Measurements from ENCODE around the gene GRIK4. TPM values are rescaled to one million over a fixed set of nuclear protein-coding genes. Genes with fewer than 3 reads are reported as not detected.

GRIK4 gene
- total and polyA plus RNA-seq, 2 donors from 2014 or later = 0.25 TPM; not detected in 1

GRCh38 chr11:120647681-120648080 is 136.1 kb downstream of the GRIK4 start:
- Histone ChIP-seq H3K9me3 (ENCODE audit: control insufficient read depth in 2 of 3, insufficient read depth in 1 of 3, low read length in 3 of 3) (peaks cover 0 to 1% (median 0%) of the 10 kb centered on the region in 3 donors), H3K9ac (ENCODE audit: low read length in 3 of 3) (no peak overlapping the region), H3K27me3 (ENCODE audit: control insufficient read depth, insufficient read depth, low read length) (peaks cover 3% of the 10 kb centered on the region), H3K4me3 (ENCODE audit: low read length in 3 of 3) (no peak overlapping the region), H3K27ac (ENCODE audit: low read depth in 2 of 2, low read length in 2 of 2) (no peak overlapping the region), H3K36me3 (ENCODE audit: control insufficient read depth in 2 of 3, insufficient read depth in 3 of 3, low read length in 3 of 3) (no peaks in the 10 kb centered on the region), H3K4me1 (ENCODE audit: control insufficient read depth in 2 of 3, insufficient read depth in 2 of 3, low read depth in 1 of 3, low read length in 3 of 3) (peaks cover 0 to 4% (median 4%) of the 10 kb centered on the region in 3 donors)
- FAIRE-seq (no peak), DNase-seq (no peak)
- TF ChIP-seq, protein P1, sequence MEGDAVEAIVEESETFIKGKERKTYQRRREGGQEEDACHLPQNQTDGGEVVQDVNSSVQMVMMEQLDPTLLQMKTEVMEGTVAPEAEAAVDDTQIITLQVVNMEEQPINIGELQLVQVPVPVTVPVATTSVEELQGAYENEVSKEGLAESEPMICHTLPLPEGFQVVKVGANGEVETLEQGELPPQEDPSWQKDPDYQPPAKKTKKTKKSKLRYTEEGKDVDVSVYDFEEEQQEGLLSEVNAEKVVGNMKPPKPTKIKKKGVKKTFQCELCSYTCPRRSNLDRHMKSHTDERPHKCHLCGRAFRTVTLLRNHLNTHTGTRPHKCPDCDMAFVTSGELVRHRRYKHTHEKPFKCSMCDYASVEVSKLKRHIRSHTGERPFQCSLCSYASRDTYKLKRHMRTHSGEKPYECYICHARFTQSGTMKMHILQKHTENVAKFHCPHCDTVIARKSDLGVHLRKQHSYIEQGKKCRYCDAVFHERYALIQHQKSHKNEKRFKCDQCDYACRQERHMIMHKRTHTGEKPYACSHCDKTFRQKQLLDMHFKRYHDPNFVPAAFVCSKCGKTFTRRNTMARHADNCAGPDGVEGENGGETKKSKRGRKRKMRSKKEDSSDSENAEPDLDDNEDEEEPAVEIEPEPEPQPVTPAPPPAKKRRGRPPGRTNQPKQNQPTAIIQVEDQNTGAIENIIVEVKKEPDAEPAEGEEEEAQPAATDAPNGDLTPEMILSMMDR (IDR thresholded peaks at IDR 0.05; ENCODE audit: borderline replicate concordance, extremely low read depth, insufficient read depth) = no peak
- intact Hi-C loops (cut with DNase I) = no loop called here

DNA sequence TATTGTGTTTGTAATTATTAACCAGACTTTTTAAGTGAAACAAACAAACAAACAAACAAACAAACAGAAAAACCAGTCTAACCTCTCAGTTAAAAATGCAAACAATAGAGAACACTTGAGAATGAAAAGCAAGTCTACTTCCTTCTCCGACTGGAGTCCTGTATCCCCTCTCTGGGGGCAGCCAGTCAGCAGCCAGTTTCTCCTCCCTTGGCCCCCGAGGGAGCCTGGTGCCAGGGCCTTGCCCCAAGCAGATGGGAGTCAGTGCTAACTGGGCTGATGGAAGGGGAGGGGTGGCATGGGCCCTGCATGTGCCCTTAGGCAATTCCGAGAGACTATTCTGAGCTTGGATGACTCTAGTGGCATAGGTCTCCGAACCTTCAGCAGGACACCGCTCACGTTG is 137.2 kb downstream of the GRIK4 start:
- H3K4me3 ChIP-seq (ENCODE audit: low read length in 3 of 3) = no peak overlapping the region
- H3K4me1 ChIP-seq (ENCODE audit: control insufficient read depth in 2 of 3, insufficient read depth in 2 of 3, low read depth in 1 of 3, low read length in 3 of 3) = peaks cover 0 to 4% (median 4%) of the 10 kb centered on the region in 3 donors
- no peak overlapping the region for H3K9ac ChIP-seq (ENCODE audit: low read length in 3 of 3)
- peaks cover 0 to 1% (median 0%) of the 10 kb centered on the region in 3 donors for H3K9me3 ChIP-seq (ENCODE audit: control insufficient read depth in 2 of 3, insufficient read depth in 1 of 3, low read length in 3 of 3)
- intact Hi-C loops (cut with DNase I) = no loop called here
- TF ChIP-seq, protein P1 (IDR thresholded peaks at IDR 0.05; ENCODE audit: borderline replicate concordance, extremely low read depth, insufficient read depth) = no peak
- H3K27ac ChIP-seq (ENCODE audit: low read depth in 2 of 2, low read length in 2 of 2) = no peak overlapping the region
- peaks cover 3% of the 10 kb centered on the region for H3K27me3 ChIP-seq (ENCODE audit: control insufficient read depth, insufficient read depth, low read length)
- DNase-seq (no peak), FAIRE-seq (no peak)
- H3K36me3 ChIP-seq (ENCODE audit: control insufficient read depth in 2 of 3, insufficient read depth in 3 of 3, low read length in 3 of 3) = no peaks in the 10 kb centered on the region

GRCh38 chr11:120649316-120649715 is 137.8 kb downstream of the GRIK4 start:
- Histone ChIP-seq H3K9me3 (ENCODE audit: control insufficient read depth in 2 of 3, insufficient read depth in 1 of 3, low read length in 3 of 3) (peaks cover 0 to 1% (median 0%) of the 10 kb centered on the region in 3 donors), H3K36me3 (ENCODE audit: control insufficient read depth in 2 of 3, insufficient read depth in 3 of 3, low read length in 3 of 3) (no peaks in the 10 kb centered on the region), H3K4me3 (ENCODE audit: low read length in 3 of 3) (no peak overlapping the region), H3K27ac (ENCODE audit: low read depth in 2 of 2, low read length in 2 of 2) (no peak overlapping the region), H3K27me3 (ENCODE audit: control insufficient read depth, insufficient read depth, low read length) (peaks cover 3% of the 10 kb centered on the region), H3K4me1 (ENCODE audit: control insufficient read depth in 2 of 3, insufficient read depth in 2 of 3, low read depth in 1 of 3, low read length in 3 of 3) (peaks cover 0 to 4% (median 4%) of the 10 kb centered on the region in 3 donors), H3K9ac (ENCODE audit: low read length in 3 of 3) (no peak overlapping the region)
- intact Hi-C loops (cut with DNase I) = no loop called here
- TF ChIP-seq, protein P1 (IDR thresholded peaks at IDR 0.05; ENCODE audit: borderline replicate concordance, extremely low read depth, insufficient read depth) = no peak
- DNase-seq (no peak), FAIRE-seq (no peak)

DNA sequence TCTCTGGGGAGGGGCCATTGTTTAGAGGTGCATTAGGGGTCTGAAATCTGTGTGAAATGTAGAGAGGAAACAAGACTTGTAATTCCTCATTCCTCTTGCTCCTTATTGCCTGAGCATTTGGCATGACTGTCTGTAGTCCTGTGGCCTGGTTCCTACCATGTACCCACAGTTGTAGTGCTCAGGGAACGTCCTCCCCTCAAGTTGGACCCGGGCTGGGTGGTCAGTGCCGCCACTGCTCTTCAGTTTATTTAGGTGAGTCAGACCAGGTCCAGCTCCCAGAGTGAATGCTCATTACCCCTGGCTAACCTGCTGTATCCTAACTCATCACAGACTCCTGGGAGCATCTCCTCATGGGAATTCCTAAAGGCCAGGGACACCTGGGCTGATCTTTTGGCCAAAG is 139.8 kb downstream of the GRIK4 start:
- no peak overlapping the region for H3K9ac ChIP-seq (ENCODE audit: low read length in 3 of 3)
- DNase-seq (no peak), FAIRE-seq (no peak)
- intact Hi-C loops (cut with DNase I) = no loop called here
- H3K4me3 ChIP-seq (ENCODE audit: low read length in 3 of 3) = no peak overlapping the region
- no peaks in the 10 kb centered on the region for H3K9me3 ChIP-seq (ENCODE audit: control insufficient read depth in 2 of 3, insufficient read depth in 1 of 3, low read length in 3 of 3)
- H3K27ac ChIP-seq (ENCODE audit: low read depth in 2 of 2, low read length in 2 of 2) = no peak overlapping the region
- H3K4me1 ChIP-seq (ENCODE audit: control insufficient read depth in 2 of 3, insufficient read depth in 2 of 3, low read depth in 1 of 3, low read length in 3 of 3) = no peaks in the 10 kb centered on the region
- TF ChIP-seq, protein P1 (IDR thresholded peaks at IDR 0.05; ENCODE audit: borderline replicate concordance, extremely low read depth, insufficient read depth) = no peak
- H3K27me3 ChIP-seq (ENCODE audit: control insufficient read depth, insufficient read depth, low read length) = no peaks in the 10 kb centered on the region
- no peaks in the 10 kb centered on the region for H3K36me3 ChIP-seq (ENCODE audit: control insufficient read depth in 2 of 3, insufficient read depth in 3 of 3, low read length in 3 of 3)

All from kidney (tissue), 14 donors.